ENCODE data around the gene DLEU7.

- TF ChIP-seq, protein P1, sequence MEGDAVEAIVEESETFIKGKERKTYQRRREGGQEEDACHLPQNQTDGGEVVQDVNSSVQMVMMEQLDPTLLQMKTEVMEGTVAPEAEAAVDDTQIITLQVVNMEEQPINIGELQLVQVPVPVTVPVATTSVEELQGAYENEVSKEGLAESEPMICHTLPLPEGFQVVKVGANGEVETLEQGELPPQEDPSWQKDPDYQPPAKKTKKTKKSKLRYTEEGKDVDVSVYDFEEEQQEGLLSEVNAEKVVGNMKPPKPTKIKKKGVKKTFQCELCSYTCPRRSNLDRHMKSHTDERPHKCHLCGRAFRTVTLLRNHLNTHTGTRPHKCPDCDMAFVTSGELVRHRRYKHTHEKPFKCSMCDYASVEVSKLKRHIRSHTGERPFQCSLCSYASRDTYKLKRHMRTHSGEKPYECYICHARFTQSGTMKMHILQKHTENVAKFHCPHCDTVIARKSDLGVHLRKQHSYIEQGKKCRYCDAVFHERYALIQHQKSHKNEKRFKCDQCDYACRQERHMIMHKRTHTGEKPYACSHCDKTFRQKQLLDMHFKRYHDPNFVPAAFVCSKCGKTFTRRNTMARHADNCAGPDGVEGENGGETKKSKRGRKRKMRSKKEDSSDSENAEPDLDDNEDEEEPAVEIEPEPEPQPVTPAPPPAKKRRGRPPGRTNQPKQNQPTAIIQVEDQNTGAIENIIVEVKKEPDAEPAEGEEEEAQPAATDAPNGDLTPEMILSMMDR (IDR thresholded peaks at IDR 0.05), result no peak
- TF ChIP-seq POLR2A (IDR thresholded peaks at IDR 0.05), result no peak
Measured at GRCh38 chr13:50805805-50806204, 37.7 kb downstream of the DLEU7 start.
